B cell (primary cell): ENCODE measurements around the gene APLP2. TPM values are rescaled to one million over a fixed set of nuclear protein-coding genes. Genes with fewer than 3 reads are reported as not detected.

ENCODE experiments used
- ATAC-seq: fragments of 200-7000 bp; cut with Tn5 transposase; one replicate; pipeline ENCODE4 v1.10.0; 2021; ENCODE audit warnings: low read depth, mild to moderate bottlenecking, moderate number of reproducible peaks, moderate library complexity
- CTCF ChIA-PET: fragments of 350-600 bp; sonication (Branson Sonifier 250); formaldehyde crosslinking; loops from one replicate; lab custom pipeline; 2021; ENCODE audit warnings: antibody characterized with exemption, inconsistent platforms; lab: Charles Lee
- POLR2A ChIA-PET: fragments of 350-600 bp; sonication (Branson Sonifier 250); formaldehyde crosslinking; loops from one replicate; lab custom pipeline; 2021; ENCODE audit warnings: antibody characterized with exemption; lab: Charles Lee
- DNase-seq: peaks from one replicate; pipeline ENCODE4 v3.0.0; 2013
- H2AFZ ChIP-seq: 2 replicates; pipeline ENCODE4 v1.6.1; 2012; ENCODE audit warnings: mild to moderate bottlenecking, low read depth, low read length; ENCODE audit not compliant: insufficient read depth, poor library complexity, severe bottlenecking
- H3K27ac ChIP-seq, 2 donors: 1 replicate in 1 of 2; 2 replicates in 1 of 2; pipeline ENCODE4 v1.5.1; 2012 to 2013; ENCODE audit warnings: low read length in 2 of 2, mild to moderate bottlenecking in 2 of 2, moderate library complexity in 1 of 2
- H3K27me3 ChIP-seq, 4 experiments: fragments of 200-600 bp in 1 of 4; sonication (generic) in 1 of 4; replicated peaks in 1 of 4; 1 replicate in 2 of 4; 2 replicates in 2 of 4; pipeline versions ENCODE4 v1.6.1 to v1.7.0; 2013 to 2016; ENCODE audit warnings: low read length in 3 of 4, mild to moderate bottlenecking in 2 of 4, mixed read lengths in 1 of 4, moderate library complexity in 1 of 4; ENCODE audit not compliant: insufficient read depth in 4 of 4, control insufficient read depth in 3 of 4; ENCODE audit errors: control extremely low read depth in 1 of 4
- H3K36me3 ChIP-seq, 2 experiments: replicated peaks in 1 of 2; 1 replicate in 1 of 2; 2 replicates in 1 of 2; pipeline versions ENCODE4 v1.6.1 to v1.7.1; 2013; ENCODE audit warnings: low read length in 1 of 2; ENCODE audit not compliant: insufficient read depth in 2 of 2, control insufficient read depth in 1 of 2; ENCODE audit errors: control extremely low read depth in 1 of 2, extremely low read depth in 1 of 2
- H3K4me1 ChIP-seq, 2 donors: fragments of 200-600 bp in 1 of 2; sonication (generic) in 1 of 2; 1 replicate in 1 of 2; 2 replicates in 1 of 2; pipeline versions ENCODE4 v1.5.1 to v1.6.1; 2013 to 2017; ENCODE audit warnings: low read length in 2 of 2; ENCODE audit not compliant: control insufficient read depth in 2 of 2, insufficient read depth in 2 of 2
- H3K4me2 ChIP-seq: replicated peaks from 2 replicates; pipeline ENCODE3; 2012; ENCODE audit warnings: mild to moderate bottlenecking, low read depth, low read length; ENCODE audit not compliant: poor library complexity, severe bottlenecking
- H3K4me3 ChIP-seq, 5 experiments: fragments of 200-600 bp in 1 of 5; sonication (generic) in 1 of 5; 1 replicate in 3 of 5; 2 replicates in 2 of 5; pipeline versions ENCODE4 v1.5.1 to v1.7.0; 2011 to 2016; ENCODE audit warnings: low read length in 4 of 5, mild to moderate bottlenecking in 4 of 5, low read depth in 2 of 5, control low read depth in 1 of 5, moderate library complexity in 1 of 5; ENCODE audit not compliant: insufficient read depth in 1 of 5; ENCODE audit errors: control extremely low read depth in 1 of 5, extremely low read depth in 1 of 5
- H3K79me2 ChIP-seq: fragments of 200-600 bp; sonication (generic); one replicate; pipeline ENCODE4 v1.6.0; 2016; ENCODE audit warnings: low read length; ENCODE audit not compliant: control insufficient read depth, insufficient read depth
- H3K9ac ChIP-seq: fragments of 200-600 bp; sonication (generic); 2 replicates; pipeline ENCODE4 v1.6.1; 2017; ENCODE audit warnings: mild to moderate bottlenecking, low read length, moderate library complexity
- H3K9me3 ChIP-seq, 3 donors: one replicate each; pipeline versions ENCODE4 v1.6.1 to v1.7.1; 2013; ENCODE audit warnings: low read length in 2 of 3; ENCODE audit not compliant: control insufficient read depth in 2 of 3, insufficient read depth in 1 of 3; ENCODE audit errors: control extremely low read depth in 1 of 3
- H4K20me1 ChIP-seq: 2 replicates; pipeline ENCODE4 v1.6.0; 2012; ENCODE audit warnings: mild to moderate bottlenecking, low read length; ENCODE audit not compliant: insufficient read depth, control insufficient read depth, poor library complexity, severe bottlenecking
- H3K27ac Mint-ChIP-seq: one replicate; pipeline ENCODE4 v1.8.0; 2021; ENCODE audit warnings: mixed read lengths
- H3K27me3 Mint-ChIP-seq: one replicate; pipeline ENCODE4 v1.8.0; 2021; ENCODE audit warnings: mixed read lengths
- H3K4me1 Mint-ChIP-seq: one replicate; pipeline ENCODE4 v1.8.0; 2021; ENCODE audit warnings: mixed read lengths
- H3K4me3 Mint-ChIP-seq: one replicate; pipeline ENCODE4 v1.8.0; 2021; ENCODE audit warnings: mixed read lengths
- H3K9me3 Mint-ChIP-seq: one replicate; pipeline ENCODE4 v1.8.0; 2022; ENCODE audit warnings: mixed read lengths; ENCODE audit not compliant: insufficient read depth
- CTCF ChIP-seq: fragments of 200-600 bp; IDR thresholded peaks from one replicate; pipeline ENCODE4 v1.8.0; 2022; ENCODE audit warnings: antibody characterized with exemption, mild to moderate bottlenecking
- EZH2 ChIP-seq: IDR thresholded peaks from 2 replicates; pipeline ENCODE4 v1.6.1; 2012; ENCODE audit warnings: borderline replicate concordance, low read depth, mild to moderate bottlenecking, moderate library complexity, low read length; ENCODE audit not compliant: insufficient read depth, poor library complexity, severe bottlenecking
- WGBS: methylation state at CpG from one replicate; pipeline ENCODE4 v1.1.5; 2013; ENCODE audit warnings: missing lambda C conversion rate; ENCODE audit not compliant: insufficient coverage; 5-methylcytosine and 5-hydroxymethylcytosine counted together
- intact Hi-C: fragments of 100-400 bp; cut with micrococcal nuclease; formaldehyde crosslinking; loops from one replicate; pipeline ENCODE4 v1.10.0; 2022
- polyA plus RNA-seq: library from polyadenylated mRNA; depleted of rRNA; stranded (reverse); fragments of >200 nt; gene quantifications from 2 replicates; pipeline ENCODE4 v1.2.3, GENCODE V29; 2012
- total RNA-seq, 2 donors: library from RNA; stranded (reverse); fragments of 120-200 nt in 1 of 2; gene quantifications; 1 replicate in 1 of 2; 2 replicates in 1 of 2; pipeline versions ENCODE4 v1.2.3 to v1.2.4, GENCODE V29; 2013 to 2022

APLP2 gene
- total and polyA plus RNA-seq, 2 donors (not counting 1 experiment from before 2014, with no cell fraction given) = 84.2 to 102 TPM

GRCh38 chr11:130097285-130097684 is 27.6 kb downstream of the APLP2 start:
- H3K79me2 ChIP-seq = peaks cover 84% of the 10 kb centered on the region
- H3K4me3 Mint-ChIP-seq = no peak overlapping the region

GRCh38 chr11:130099356-130099755 is 29.7 kb downstream of the APLP2 start:
- Mint-ChIP-seq H3K4me3 (no peak overlapping the region), H3K27me3 (no peaks in the 10 kb centered on the region), H3K27ac (no peak overlapping the region), H3K4me1 (peaks cover 51% of the 10 kb centered on the region), H3K9me3 (no peaks in the 10 kb centered on the region)
- Histone ChIP-seq H3K9ac (no peak overlapping the region), H3K9me3 (no peaks in the 10 kb centered on the region), H4K20me1 (peaks cover 79% of the 10 kb centered on the region), H3K4me3 (no peak overlapping the region), H2AFZ (no peak overlapping the region), H3K27ac (no peak overlapping the region), H3K4me2 (no peak overlapping the region), H3K27me3 (no peaks in the 10 kb centered on the region), H3K79me2 (peaks cover 97% of the 10 kb centered on the region), H3K36me3 (no peaks in the 10 kb centered on the region), H3K4me1 (peaks cover 8 to 15% of the 10 kb centered on the region in 2 donors)
- intact Hi-C loops = no loop called here
- no peak for ATAC-seq
- ChIA-PET CTCF (no interaction called here), POLR2A (no interaction called here)
- no peak for DNase-seq
- TF ChIP-seq EZH2 (no peak), CTCF (no peak)
- WGBS = no CpG with 5 or more reads among the region's 2 CpGs

More at GRCh38 chr11:130097285-130097684, 27.6 kb downstream of the APLP2 start:
- intact Hi-C loops = no loop called here
- Histone ChIP-seq H3K27me3 (no peaks in the 10 kb centered on the region), H4K20me1 (peaks cover 72% of the 10 kb centered on the region), H3K9ac (no peak overlapping the region), H3K4me3 (no peak overlapping the region), H3K4me1 (peaks cover 8 to 14% of the 10 kb centered on the region in 2 donors), H2AFZ (no peak overlapping the region), H3K4me2 (no peak overlapping the region), H3K36me3 (no peaks in the 10 kb centered on the region), H3K9me3 (no peaks in the 10 kb centered on the region), H3K27ac (no peak overlapping the region)
- Mint-ChIP-seq H3K27ac (no peak overlapping the region), H3K27me3 (no peaks in the 10 kb centered on the region), H3K9me3 (no peaks in the 10 kb centered on the region), H3K4me1 (peaks cover 48% of the 10 kb centered on the region)
- TF ChIP-seq CTCF (no peak), EZH2 (no peak)
- ATAC-seq = no peak
- ChIA-PET CTCF (no interaction called here), POLR2A (no interaction called here)
- DNase-seq = no peak
- 100% methylated on average over 2 of the region's 4 CpGs for WGBS
